Stimulated activated CD4-positive, alpha-beta T cell treated with anti-CD3 and anti-CD28 coated beads, Interleukin-2, amount 100 ng/mL, for 24 hours (primary cell): ENCODE results near the gene CAMTA1.

Source experiments
- DNase-seq, 2 donors: peaks; one replicate each; pipeline ENCODE4 v3.0.0-alpha.2; 2020

CAMTA1 gene

DNA sequence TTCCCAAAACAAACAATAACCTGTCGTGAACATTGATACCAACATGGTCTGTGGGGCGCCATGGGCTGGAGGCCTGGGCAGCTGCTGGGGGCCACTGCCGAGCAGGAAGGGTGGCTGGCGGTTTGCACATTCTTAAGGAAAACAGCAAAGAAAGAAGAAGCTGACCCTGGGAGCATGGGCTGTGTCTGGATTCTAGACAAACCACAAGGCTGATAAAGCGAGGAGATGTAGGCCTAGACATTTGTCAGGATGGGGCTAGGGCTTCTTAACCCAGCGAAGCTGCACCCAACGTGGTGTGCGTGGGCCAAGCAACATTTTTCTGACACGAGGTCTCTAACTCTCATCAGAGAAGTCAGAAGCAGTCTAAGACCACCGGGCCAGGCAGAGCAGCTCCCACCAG, 663.7 kb downstream of the CAMTA1 start:
- DNase-seq, result no peak

DNA sequence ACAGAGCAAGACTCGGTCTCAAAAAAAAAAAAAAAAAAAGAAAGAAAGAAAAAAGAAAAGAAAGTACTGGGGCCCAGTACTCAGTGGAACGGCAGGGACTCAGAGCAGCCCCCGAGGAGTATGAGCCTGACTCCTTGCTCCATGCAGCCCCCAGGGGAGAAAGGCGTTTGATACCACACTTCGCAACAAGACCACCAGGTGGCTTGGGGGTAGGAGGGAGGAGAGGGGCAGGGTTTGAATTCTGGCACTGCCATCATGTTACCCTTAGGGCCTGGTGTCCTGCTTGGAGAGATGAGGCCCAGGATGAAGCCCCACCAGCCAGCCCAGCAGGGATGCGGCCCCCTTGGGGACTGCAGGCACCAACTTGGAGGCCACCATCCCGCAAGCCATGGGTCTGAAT, 664.5 kb downstream of the CAMTA1 start:
- DNase-seq, result no peak

DNA sequence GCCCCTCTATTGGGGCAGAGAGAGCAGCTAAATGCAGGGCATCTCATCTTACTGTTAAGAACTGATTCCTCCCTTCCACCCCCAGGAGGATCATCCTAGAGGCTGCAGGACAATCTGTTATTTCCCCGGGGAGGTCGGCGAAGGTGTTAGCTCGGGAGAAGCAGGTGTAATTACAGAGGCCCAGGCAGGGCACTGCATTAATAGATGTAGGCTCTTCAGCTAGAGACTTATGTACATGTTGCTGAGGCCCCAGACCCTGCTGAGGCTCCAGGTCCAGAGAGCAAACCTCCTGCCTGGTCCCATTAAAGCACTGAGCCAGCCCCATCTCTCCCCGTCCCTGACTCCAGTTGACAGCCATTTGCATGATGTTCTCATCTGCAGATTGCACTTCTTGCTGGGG, 665.6 kb downstream of the CAMTA1 start:
- no peak for DNase-seq

DNA sequence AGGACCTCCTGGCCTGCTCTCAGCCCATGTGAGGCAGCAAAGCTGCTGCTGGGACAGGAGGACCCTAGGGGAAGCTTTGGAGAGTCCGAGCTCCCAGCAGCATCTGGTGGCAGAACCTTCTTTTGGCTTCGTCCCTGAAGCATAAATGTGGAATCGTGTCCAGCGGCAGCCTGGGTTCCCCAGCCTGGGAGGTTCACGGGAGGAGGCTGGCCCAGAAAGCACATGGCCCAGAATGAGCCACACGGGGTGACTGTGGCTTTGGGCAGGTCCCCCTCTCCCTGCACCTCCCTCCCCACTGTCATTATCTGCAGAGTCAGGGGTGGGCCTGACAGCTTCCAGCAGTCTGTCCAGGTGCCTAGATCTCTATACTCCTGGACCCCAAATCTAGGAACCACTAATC, 667.8 kb downstream of the CAMTA1 start:
- no peak for DNase-seq

DNA sequence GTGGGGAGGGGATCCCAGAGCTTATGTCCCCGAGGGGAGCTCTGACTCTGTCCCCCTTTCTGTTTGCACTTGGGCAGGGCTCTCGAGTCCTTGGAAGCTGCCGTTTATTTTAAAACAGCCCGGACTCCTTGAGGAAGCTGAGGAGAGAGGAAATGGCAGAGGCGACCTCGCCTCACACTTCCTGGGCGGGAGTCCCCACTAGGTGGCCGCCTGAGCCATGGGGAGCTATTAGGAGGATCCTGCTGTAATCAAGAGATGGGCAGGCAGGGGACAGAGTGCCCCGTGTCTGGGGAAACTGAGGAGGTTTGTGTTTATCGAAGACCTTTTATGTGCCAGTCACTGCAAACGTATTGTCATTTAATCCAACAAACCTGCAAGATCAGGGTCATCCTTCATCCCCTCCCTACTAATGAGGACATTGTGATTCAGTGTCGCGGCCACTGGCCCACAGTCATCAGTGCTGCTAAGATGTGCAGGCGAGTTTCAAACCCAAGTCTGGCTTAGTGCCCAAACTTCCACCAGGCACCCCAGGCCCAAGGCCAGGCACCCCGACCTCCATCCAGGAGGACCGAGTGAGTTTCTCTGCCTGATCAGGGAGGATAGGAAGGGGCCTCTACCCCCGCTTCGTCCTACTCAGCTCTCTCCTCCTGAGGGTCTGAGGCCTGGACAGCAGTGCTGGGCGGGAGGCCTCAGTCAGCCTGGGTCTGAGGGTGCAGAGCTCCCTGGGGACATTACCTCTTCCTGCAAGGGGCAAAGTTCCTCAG, 669.0 kb downstream of the CAMTA1 start:
- peak in 1 of 2 donors; percentile 12 for DNase-seq

DNA sequence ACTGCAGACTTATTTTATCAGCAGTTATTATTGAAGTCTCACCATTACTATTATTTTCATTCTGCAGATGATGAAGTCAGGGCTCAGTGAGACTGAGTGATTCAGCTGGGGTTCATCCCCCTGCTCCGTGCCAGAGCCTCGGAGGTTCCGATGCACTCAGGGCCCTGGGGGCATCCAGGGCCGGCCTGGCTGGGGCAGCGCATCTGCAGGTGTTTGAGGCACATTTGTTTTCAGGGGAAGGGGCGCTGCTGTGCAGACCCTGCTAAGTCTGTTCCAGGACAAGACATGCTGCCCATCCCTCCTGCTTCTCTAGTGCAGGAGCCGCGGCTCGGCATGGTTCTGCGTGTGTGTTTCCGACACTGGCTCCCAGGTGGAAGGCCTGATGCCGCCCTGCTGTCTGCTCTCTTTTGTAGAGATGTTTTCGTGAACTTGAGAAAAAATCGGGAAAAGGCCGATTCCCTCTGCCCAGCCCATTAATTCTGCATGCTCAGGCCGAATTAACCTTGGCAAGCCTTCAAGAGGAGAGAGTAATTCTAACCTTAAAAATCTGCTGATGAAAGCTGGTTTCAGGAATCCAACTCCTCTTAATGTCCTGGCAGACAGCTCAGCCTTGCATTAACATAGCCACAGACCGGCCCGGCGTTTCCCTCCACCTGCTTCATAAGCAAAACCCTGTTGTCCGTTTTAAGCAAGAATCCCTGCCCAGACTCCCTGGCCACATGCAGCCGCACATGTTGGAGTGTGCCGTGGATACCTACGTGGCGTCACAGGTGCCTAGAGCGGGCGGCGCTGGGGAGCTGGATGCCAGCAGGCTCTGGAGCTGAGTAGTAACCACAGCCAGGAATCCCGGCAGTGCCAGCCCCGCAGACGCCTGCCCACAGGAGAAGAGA, 669.9 kb downstream of the CAMTA1 start:
- DNase-seq, result no peak

DNA sequence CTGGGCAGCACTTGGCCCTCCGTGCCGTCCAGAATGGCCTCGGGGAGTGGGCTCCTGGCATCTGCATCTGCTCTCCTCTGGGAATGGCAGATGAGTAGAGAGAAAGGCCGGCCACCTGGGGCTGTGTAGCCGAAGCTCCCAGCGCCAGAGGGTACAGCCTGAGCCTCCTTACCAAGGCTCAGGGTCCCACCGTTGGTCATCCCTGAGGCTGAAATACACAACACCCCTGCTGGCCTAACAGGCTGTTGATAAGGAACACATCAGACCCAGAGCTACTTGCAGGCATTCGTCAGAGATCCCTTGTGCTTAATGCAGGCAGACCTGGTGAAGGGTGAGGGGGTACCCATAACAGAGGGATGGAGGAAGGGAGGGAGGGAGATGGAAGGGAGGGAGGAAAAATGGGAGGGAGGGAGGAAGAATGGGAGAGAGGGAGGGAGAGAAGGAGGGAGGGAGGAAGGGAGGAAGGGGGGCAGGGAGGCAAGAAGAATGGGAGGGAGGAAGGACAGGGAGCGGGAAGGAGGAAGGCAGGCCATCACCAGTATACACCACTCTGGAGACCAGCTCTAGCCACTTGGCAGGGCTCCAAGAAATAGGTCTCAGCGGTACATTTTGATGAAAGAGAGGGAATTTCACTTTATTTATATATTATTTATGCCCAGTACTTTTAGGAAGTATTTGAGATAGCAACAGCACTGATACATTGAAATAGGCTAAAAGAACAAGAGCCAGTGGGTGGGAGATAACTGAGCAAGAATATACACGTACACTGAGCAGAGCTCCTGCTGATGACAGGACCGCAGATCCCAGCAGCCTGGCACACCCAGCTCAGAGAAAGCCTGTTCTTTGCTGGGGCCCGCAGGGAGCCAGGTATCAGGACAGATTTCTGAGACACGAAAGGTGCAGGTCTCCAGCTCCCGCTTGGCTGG, 670.8 kb downstream of the CAMTA1 start:
- DNase-seq, result no peak

DNA sequence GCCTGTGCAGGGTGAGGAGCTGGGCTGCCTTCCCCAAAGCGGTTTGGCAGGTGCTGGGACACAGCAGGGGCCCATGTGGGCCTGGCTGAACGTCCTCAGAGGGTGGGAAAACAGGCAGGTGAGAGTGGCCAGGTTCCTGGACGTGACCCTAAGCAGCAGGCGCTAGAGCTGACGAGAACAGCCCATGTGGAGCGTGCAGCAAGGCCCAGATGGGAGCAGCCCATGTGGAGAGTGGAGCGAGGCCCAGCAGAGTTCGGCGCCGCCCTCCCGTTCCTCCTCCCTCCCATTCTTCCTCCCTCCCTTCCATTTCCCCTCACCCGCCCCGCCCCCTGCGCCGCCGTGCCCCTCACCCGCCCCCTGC, 671.4 kb downstream of the CAMTA1 start:
- no peak for DNase-seq

DNA sequence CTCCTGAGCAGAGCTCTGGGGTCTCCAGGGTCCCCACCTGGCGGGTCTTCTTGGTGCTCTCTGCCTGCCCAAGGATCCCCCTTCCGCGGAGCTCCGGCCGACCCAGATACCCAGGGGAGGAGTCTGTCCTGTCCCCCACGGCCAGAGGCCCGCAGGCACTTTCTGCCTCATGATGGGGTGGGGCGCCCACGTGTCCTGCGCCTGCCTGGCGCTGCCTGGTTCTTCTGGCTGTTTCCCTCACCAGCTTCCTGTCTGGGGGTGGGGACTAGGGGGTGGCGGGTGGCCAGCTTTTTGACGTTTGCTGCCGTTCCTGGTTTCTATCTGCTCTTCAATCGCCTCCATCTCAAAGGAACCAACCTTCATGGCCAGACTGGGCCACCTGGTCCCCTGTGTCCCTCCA, 672.6 kb downstream of the CAMTA1 start:
- no peak for DNase-seq

DNA sequence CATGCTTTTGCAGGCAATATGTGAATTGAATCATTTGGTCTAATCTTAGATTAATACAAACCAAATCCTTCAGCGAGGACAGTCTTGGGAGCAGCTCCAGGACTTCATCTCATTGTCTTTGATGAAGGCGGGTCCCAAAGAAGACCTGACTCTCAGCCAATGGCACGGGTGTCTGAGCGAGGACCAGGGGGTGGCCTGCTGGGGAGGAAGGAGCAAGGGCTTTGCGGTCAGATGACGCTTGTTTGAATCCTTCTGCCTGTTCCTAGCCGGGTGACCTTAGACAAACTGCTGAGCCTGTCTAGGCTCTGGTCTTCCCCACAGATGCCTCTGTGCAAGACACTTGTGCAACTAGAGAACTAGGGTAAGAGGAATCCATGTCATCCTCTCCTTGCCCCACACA, 673.7 kb downstream of the CAMTA1 start:
- DNase-seq, result no peak

DNA sequence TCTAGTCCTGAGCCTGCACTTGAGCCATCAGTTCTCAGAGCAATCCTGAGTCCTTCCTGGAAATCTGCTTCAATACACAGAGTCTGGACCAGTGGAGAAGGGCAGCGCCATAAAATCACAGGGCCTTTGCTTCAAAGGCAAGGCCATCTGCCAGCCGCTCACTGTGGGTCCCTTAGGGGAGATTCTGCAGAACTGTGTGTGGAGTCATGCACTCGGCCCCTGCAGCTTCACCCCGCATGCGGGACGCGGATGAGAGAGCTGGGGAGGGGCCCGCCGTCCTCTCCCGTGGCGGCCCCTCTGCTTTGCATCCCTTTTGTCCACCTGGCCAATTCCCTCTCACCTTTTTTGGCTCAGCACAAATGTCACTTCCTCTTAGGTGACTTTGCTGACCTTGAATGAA, 674.7 kb downstream of the CAMTA1 start:
- no peak for DNase-seq

DNA sequence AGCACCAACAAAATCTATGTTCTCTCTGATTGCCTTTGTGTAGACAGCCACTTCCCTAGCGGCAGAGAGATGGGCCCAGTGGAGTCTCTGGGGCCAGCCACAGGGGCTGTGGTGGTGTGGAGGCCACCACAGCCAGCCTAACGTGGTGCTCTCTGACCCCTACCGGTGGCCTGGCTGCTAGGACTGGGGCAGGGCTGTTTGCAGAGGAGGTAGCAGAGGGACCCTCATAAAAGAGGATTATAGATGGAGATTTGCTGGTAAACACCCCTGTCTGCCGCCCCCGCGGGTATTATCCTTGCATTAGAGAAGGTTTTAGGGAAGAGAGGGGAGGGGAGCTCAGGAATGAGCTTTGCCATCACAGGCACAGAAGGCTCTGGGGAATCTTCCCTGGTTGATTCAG, 675.6 kb downstream of the CAMTA1 start:
- no peak for DNase-seq

DNA sequence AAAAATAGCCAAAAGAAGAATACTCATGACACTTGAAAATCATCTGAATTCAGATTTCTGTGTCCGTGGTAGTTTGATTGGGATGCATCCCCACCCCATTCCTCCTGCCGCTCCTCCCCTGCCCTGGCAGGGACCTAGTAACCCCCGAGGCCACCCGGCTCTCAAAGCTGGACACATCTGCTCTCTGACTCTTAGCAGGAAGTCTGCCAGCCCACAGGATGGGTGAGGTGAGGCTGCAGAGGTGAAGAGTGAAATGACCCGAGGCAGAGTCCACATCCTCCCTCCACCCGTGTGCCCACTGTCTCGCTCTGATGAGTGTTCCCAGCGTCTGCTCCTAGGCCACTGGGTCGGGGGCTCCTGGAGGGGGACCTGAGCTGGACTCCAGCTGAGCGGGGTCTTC, 677.4 kb downstream of the CAMTA1 start:
- DNase-seq, result no peak

DNA sequence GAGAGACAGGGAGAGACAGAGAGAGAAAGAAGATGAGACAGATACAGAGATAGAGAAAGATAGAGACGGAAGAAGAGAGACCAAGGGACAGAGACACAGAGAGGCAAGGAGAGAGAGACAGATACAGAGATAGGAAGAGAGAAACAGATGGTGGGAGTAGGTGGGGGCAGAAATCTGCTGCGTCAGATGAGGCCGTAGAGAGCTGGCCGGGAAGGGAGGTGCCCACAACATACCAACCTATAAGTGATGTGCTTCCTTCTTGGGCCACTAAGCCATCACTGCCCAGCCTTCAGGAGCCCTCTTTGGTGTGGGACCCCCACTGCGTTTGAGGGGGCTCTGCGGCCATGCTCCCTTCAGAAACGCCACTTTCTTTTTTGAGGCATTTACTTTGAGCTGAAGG, 678.3 kb downstream of the CAMTA1 start:
- DNase-seq, result no peak

DNA sequence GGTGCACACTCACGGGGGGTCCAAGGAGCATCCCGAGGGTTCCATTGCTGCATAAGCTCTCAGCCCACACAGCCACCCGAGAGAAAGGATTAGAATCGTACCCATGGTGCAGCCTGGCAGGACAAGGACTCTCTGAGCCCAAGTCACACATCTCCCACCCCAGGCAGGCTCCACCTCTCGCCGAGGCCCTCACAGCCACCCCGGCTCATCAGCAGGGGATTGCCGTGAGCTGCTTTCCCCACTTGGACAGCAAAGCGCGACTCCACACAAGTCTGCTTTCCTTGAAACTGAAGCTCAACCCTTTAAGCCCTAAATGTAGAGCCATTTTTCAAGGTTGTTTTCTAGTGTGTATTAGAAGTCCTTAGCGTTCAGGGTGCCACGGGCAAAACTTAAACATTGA, 679.5 kb downstream of the CAMTA1 start:
- no peak for DNase-seq

DNA sequence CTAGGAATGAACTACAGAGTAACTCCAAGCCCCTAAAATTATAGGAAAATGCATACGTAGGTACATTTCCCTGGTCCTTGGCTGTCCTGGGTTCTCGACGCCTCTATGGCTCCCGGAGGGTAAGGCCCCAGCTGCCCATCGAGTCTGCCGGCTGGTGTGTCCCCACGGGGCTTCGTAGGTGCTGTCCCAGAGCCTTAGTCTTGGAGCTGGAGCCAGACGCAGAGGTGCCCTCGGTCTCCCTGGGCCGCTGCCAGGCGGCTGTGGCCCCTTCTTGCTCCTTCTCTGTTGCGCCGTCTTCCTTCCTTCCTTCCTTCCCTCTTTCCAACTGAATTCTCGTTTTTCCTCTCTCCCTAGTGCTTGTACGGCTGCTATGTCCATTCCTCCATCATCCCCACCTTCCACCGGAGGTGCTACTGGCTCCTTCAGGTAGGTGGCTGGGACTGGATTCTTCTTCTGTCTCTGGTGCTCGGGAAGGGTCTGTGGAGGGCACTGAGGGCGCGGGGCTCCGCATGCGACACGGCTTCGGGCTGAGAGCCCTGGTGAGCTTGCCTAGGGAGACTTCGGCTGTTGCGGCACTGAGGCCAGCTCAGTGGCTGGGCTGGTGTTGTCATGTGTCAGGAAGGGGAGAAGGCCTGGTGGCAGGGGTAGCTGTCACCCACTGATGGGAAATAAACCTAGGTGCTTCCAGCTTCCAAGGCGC, 682.4 kb downstream of the CAMTA1 start:
- DNase-seq, result no peak

DNA sequence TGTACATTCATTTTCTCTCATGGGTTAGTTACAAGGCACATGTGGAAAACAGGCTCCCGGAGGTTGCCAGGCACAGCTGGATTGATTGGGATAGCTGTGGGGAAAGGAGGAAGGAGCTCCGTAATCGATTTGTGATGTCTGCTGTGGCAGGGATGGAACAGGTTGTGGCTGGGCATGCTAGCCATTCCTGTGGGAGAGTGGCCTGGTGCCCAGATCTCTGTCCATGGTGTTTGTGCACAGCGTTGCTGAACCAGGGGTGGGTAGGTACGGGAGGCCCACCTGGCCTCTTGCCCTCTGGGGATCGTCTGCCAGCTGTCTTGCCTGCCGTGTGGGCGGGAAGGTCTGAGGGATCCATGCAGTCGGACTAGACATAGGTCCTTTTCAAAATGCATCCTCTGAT, 683.0 kb downstream of the CAMTA1 start:
- DNase-seq, result no peak

DNA sequence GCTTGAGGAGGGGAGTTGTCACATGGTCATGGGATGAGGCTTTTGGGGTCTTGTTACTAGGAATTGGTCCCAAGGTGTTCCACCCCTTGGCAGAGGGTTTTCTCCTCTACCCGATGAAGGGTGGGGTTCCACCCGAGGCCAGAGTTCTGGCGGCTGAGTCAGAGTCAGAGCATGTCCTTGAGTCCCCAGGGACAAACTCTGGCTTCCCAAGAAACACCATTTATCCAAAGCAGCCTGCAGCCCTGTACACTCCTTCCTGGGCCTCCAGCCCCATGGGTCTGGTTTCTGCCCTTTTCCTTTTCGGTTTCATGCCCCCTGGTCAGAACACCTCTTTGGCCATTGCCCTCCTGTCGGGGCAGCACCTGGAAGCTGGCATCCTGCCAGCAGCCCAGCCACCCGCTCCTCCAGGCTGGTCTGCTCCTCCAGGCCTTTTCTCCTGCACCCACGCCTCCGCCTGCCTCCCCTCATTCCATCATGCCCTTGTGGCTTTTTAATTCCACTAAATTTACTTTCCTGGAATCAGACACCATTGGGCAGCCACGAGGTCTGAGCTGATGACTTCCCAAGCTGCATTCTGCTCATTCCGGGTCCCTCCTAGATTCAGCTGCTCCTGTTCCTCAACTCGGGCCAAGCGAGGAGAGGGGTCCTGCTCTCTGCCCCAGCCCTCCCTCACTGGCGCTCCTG, 684.1 kb downstream of the CAMTA1 start:
- DNase-seq, result no peak

DNA sequence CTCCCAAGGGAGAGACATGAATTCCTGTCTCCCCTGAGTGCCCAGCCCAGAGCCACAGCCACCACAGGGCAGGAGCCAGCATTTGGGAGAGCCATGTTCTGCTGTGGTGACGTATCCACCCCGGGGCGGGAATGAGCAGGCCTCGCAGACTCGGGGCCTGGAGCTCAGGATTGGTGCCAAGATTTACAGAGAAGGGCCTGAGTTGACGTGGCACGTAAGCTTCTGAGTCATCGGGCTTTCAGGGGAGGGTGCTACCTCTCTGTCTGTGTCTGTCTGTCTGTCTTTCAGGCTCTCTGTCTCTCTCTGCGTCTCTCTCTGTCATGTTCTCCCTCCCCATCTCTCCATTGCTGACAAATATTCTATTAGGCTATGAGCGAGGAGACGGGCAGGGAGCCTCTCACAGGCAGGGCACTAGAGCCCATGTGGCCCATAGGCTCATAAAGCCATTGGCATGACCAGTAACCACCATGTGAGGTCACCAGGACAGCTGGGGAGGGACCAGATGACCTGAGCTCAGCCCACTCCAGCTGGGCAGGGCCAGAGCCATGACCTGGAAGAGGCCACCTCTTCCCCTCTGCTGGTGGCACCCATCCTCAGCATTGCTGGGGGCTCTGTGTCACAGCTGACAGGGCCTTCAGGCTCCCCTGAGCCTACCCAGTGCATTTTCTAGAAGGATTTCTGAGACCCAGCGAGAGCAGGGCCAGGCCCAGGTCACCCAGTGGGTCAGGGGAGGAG, 685.8 kb downstream of the CAMTA1 start:
- peak in 1 of 2 donors; percentile 7 for DNase-seq

DNA sequence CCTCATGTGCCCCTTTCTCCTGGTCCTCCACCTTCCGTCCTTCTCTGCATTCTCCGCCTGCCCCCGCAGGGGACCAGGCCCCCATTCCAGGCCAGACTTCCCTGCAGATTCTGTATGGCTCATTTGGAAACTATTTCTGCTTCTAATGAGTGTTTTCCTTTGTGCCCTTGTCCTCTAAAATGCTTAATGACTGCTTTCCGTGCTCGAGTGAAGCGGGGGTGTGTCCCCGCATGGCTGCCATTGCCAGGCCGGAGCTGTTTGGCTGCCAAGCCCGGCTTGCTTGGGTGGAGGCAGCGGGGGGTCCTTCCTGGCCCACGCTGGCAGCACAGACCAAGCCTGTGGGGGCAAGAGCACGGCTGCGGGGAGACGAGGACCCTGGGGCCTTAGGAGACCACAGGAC, 686.6 kb downstream of the CAMTA1 start:
- DNase-seq, result no peak
